Neural cell (in vitro differentiated cells): ENCODE results near the gene PPFIBP2. TPM values are rescaled to one million over a fixed set of nuclear protein-coding genes. Genes with fewer than 3 reads are reported as not detected.

Experiments used
- H2AFZ ChIP-seq: fragments of 200-600, 300-800 bp; sonication (generic), shearing (Covaris generic); 2 replicates; pipeline ENCODE4 v1.6.0; 2014; ENCODE audit warnings: low read depth, mild to moderate bottlenecking, antibody characterized with exemption, low read length, moderate library complexity
- H3F3A ChIP-seq: fragments of 200-600 bp; shearing (Covaris generic); 2 replicates; pipeline ENCODE4 v1.6.1; 2016; ENCODE audit warnings: mild to moderate bottlenecking, moderate library complexity, mixed read lengths, antibody characterized with exemption, low read length; ENCODE audit not compliant: insufficient read depth, poor library complexity, severe bottlenecking
- H3K27ac ChIP-seq: fragments of 200-600, 300-800 bp; sonication (generic), shearing (Covaris generic); 2 replicates; pipeline ENCODE4 v1.5.1; 2014; ENCODE audit warnings: mild to moderate bottlenecking, low read length, moderate library complexity
- H3K27me3 ChIP-seq: fragments of 300-800, 200-600 bp; sonication (generic), shearing (Covaris generic); 2 replicates; pipeline ENCODE4 v1.6.0; 2014; ENCODE audit warnings: mild to moderate bottlenecking, low read depth, low read length, moderate library complexity; ENCODE audit not compliant: insufficient read depth
- H3K36me3 ChIP-seq: fragments of 300-800, 200-600 bp; sonication (generic), shearing (Covaris generic); 2 replicates; pipeline ENCODE4 v1.5.1; 2014; ENCODE audit warnings: mild to moderate bottlenecking, antibody characterized with exemption, low read length, moderate library complexity; ENCODE audit not compliant: insufficient read depth
- H3K4me2 ChIP-seq: fragments of 300-800, 200-600 bp; sonication (generic), shearing (Covaris generic); 2 replicates; pipeline ENCODE4 v1.6.0; 2014; ENCODE audit warnings: mild to moderate bottlenecking, low read length
- H3K4me3 ChIP-seq: fragments of 300-800, 200-600 bp; sonication (generic), shearing (Covaris generic); 2 replicates; pipeline ENCODE4 v1.5.1; 2014; ENCODE audit warnings: mild to moderate bottlenecking, low read length, moderate library complexity
- H3K79me2 ChIP-seq: fragments of 200-600 bp; shearing (Covaris generic); replicated peaks from 2 replicates; pipeline ENCODE4 v1.6.0; 2014; ENCODE audit warnings: mild to moderate bottlenecking, low read length, moderate library complexity; ENCODE audit not compliant: insufficient read depth
- H3K9ac ChIP-seq: fragments of 300-800, 200-600 bp; sonication (generic), shearing (Covaris generic); 2 replicates; pipeline ENCODE4 v1.6.1; 2016; ENCODE audit warnings: mild to moderate bottlenecking, low read length, mixed read lengths
- H3K9me2 ChIP-seq: fragments of 200-600 bp; shearing (Covaris generic); 2 replicates; pipeline ENCODE4 v1.6.1; 2016; ENCODE audit warnings: mild to moderate bottlenecking, low read length, mixed read lengths; ENCODE audit not compliant: insufficient read depth
- H3K9me3 ChIP-seq: fragments of 200-600, 300-800 bp; sonication (generic), shearing (Covaris generic); 2 replicates; pipeline ENCODE4 v1.6.1; 2016; ENCODE audit warnings: mild to moderate bottlenecking, mixed run types, low read length, moderate library complexity, mixed read lengths
- H4K20me1 ChIP-seq: fragments of 200-600 bp; shearing (Covaris generic); 2 replicates; pipeline ENCODE4 v1.6.1; 2016; ENCODE audit warnings: mild to moderate bottlenecking, mixed run types; ENCODE audit not compliant: insufficient read depth
- CTCF ChIP-seq: fragments of 450-650 bp; IDR thresholded peaks from 2 replicates; pipeline ENCODE4 v1.5.1; 2014; ENCODE audit warnings: antibody characterized with exemption, mild to moderate bottlenecking, moderate library complexity; ENCODE audit not compliant: poor library complexity, severe bottlenecking
- EP300 ChIP-seq: fragments of 450-650 bp; conservative IDR thresholded peaks from 2 replicates; pipeline ENCODE4 v1.6.1; 2014; ENCODE audit warnings: antibody characterized with exemption, mild to moderate bottlenecking, moderate library complexity; ENCODE audit not compliant: poor library complexity, severe bottlenecking
- EZH2 ChIP-seq: fragments of 200-600, 300-800 bp; shearing (Covaris generic), sonication (generic); IDR thresholded peaks from 2 replicates; pipeline ENCODE4 v1.6.1; 2014; ENCODE audit warnings: antibody characterized with exemption, low read length, borderline replicate concordance, mild to moderate bottlenecking; ENCODE audit not compliant: insufficient read depth, poor library complexity, severe bottlenecking
- MXI1 ChIP-seq: fragments of 450-650 bp; conservative IDR thresholded peaks from 2 replicates; pipeline ENCODE4 v1.6.1; 2014; ENCODE audit warnings: antibody characterized with exemption, mild to moderate bottlenecking; ENCODE audit not compliant: poor library complexity, severe bottlenecking
- POLR2AphosphoS5 ChIP-seq: IDR thresholded peaks from 2 replicates; pipeline ENCODE4 v1.6.1; 2012
- RAD21 ChIP-seq: fragments of 450-650 bp; conservative IDR thresholded peaks from 2 replicates; pipeline ENCODE4 v1.6.1; 2014; ENCODE audit warnings: antibody characterized with exemption, mild to moderate bottlenecking, moderate library complexity
- REST ChIP-seq: IDR thresholded peaks from 2 replicates; pipeline ENCODE4 v1.6.1; 2012; ENCODE audit warnings: borderline replicate concordance
- SMC3 ChIP-seq: fragments of 450-650 bp; conservative IDR thresholded peaks from 2 replicates; pipeline ENCODE4 v1.6.1; 2014; ENCODE audit warnings: antibody characterized with exemption, mild to moderate bottlenecking, moderate library complexity; ENCODE audit not compliant: poor library complexity
- TAF1 ChIP-seq: IDR thresholded peaks from 2 replicates; pipeline ENCODE4 v1.6.1; 2012; ENCODE audit warnings: low read depth
- polyA plus RNA-seq: library from polyadenylated mRNA; depleted of rRNA; stranded (reverse); fragments of >200 nt; gene quantifications from 2 replicates; pipeline ENCODE4 v1.2.3, GENCODE V29; 2014

The PPFIBP2 gene
- polyA plus RNA-seq, 1 donor from 2014 or later, result not detected

DNA sequence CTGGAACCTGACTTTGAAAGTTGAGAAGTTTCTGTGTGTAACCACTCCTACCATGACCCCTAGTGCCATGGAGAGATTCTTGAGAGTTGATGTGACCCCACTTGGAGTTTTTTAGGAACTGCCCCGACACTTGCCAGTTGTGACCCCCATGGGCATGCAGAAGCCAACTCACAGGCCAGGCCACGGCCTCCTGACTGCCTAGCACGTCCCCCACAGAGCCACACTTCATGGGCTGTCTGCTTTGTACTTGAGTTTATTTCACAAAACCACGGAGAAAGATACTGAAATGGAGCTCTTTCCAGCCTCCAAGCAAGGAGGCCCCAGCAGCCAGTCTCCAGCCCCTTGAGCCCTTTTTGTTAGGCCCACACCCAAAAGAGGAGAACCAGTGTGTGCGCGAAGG, 151.1 kb downstream of the PPFIBP2 start:
- no peaks in the 10 kb centered on the region for H3K36me3 ChIP-seq
- TF ChIP-seq EP300 (no peak), CTCF (no peak), SMC3 (no peak), RAD21 (no peak), EZH2 (no peak)
- H3F3A ChIP-seq, result no peaks in the 10 kb centered on the region
- no peak overlapping the region for H3K9ac ChIP-seq
- H3K79me2 ChIP-seq, result no peaks in the 10 kb centered on the region
- no peak overlapping the region for H2AFZ ChIP-seq
- H3K4me2 ChIP-seq, result no peak overlapping the region
- no peak overlapping the region for H3K4me3 ChIP-seq
- no peaks in the 10 kb centered on the region for H3K27me3 ChIP-seq
- H3K9me2 ChIP-seq, result no peaks in the 10 kb centered on the region
- H3K27ac ChIP-seq, result no peak overlapping the region
- H4K20me1 ChIP-seq, result no peaks in the 10 kb centered on the region
- H3K9me3 ChIP-seq, result no peaks in the 10 kb centered on the region

- Histone ChIP-seq H3K4me3 (no peak overlapping the region), H2AFZ (no peak overlapping the region), H3K9ac (no peak overlapping the region), H3K36me3 (no peaks in the 10 kb centered on the region), H3F3A (no peaks in the 10 kb centered on the region), H4K20me1 (no peaks in the 10 kb centered on the region), H3K9me2 (no peaks in the 10 kb centered on the region), H3K4me2 (no peak overlapping the region), H3K27me3 (no peaks in the 10 kb centered on the region), H3K27ac (no peak overlapping the region), H3K79me2 (no peaks in the 10 kb centered on the region), H3K9me3 (no peaks in the 10 kb centered on the region)
- TF ChIP-seq CTCF (peak; percentile 57), EZH2 (no peak), SMC3 (peak; percentile 57), POLR2AphosphoS5 (no peak), EP300 (no peak), REST (no peak), RAD21 (peak; percentile 54), MXI1 (no peak), TAF1 (no peak)
Measured at GRCh38 chr11:7665473-7666291, 151.9 kb downstream of the PPFIBP2 start.
